OCI-LY1 (cell line): ENCODE data around the gene PIK3R4.

ENCODE experiments used
- H2AFZ ChIP-seq: fragments of 200-600 bp; sonication (generic), shearing (Covaris generic); 2 replicates; pipeline ENCODE4 v1.6.0; 2014; ENCODE audit warnings: antibody characterized with exemption, mild to moderate bottlenecking, low read length
- H3F3A ChIP-seq: fragments of 200-600 bp; sonication (generic), shearing (Covaris generic); 2 replicates; pipeline ENCODE4 v1.6.0; 2014; ENCODE audit warnings: mild to moderate bottlenecking, antibody characterized with exemption, low read length, moderate library complexity; ENCODE audit not compliant: insufficient read depth
- H3K27ac ChIP-seq: fragments of 200-600 bp; sonication (generic); 2 replicates; pipeline ENCODE4 v1.5.1; 2014; ENCODE audit warnings: low read length, mixed run types, mild to moderate bottlenecking, low read depth; ENCODE audit not compliant: poor library complexity, severe bottlenecking
- H3K27me3 ChIP-seq: fragments of 200-600 bp; sonication (generic); 2 replicates; pipeline ENCODE4 v1.6.0; 2014; ENCODE audit warnings: antibody characterized with exemption, mild to moderate bottlenecking, low read length, moderate library complexity; ENCODE audit not compliant: insufficient read depth
- H3K36me3 ChIP-seq: fragments of 200-600 bp; sonication (generic); 2 replicates; pipeline ENCODE4 v1.6.1; 2014; ENCODE audit warnings: mild to moderate bottlenecking, antibody characterized with exemption, low read length, moderate library complexity, mixed read lengths; ENCODE audit not compliant: insufficient read depth
- H3K4me1 ChIP-seq: fragments of 200-600 bp; sonication (generic); 2 replicates; pipeline ENCODE4 v1.5.1; 2014; ENCODE audit warnings: mild to moderate bottlenecking, low read length, moderate library complexity; ENCODE audit not compliant: insufficient read depth, severe bottlenecking
- H3K4me2 ChIP-seq: fragments of 200-600 bp; sonication (generic), shearing (Covaris generic); 2 replicates; pipeline ENCODE4 v1.6.1; 2014; ENCODE audit warnings: low read length
- H3K4me3 ChIP-seq: fragments of 200-600 bp; sonication (generic); 2 replicates; pipeline ENCODE4 v1.5.1; 2014; ENCODE audit warnings: low read length, low read depth, mild to moderate bottlenecking, mixed read lengths; ENCODE audit not compliant: poor library complexity, severe bottlenecking
- H3K79me2 ChIP-seq: fragments of 200-600 bp; shearing (Covaris generic); 2 replicates; pipeline ENCODE4 v1.6.1; 2016; ENCODE audit warnings: mixed run types, low read length, mixed read lengths; ENCODE audit not compliant: insufficient read depth
- H3K9ac ChIP-seq: fragments of 200-600 bp; sonication (generic), shearing (Covaris generic); 2 replicates; pipeline ENCODE4 v1.6.1; 2014; ENCODE audit warnings: mild to moderate bottlenecking, low read length, mixed read lengths
- H3K9me2 ChIP-seq: fragments of 200-600 bp; sonication (generic), shearing (Covaris generic); 2 replicates; pipeline ENCODE4 v1.6.1; 2014; ENCODE audit warnings: low read depth, mild to moderate bottlenecking, low read length, mixed read lengths
- H3K9me3 ChIP-seq: fragments of 200-600 bp; shearing (Covaris generic); 2 replicates; pipeline ENCODE4 v1.6.1; 2014; ENCODE audit warnings: low read length, mixed read lengths
- H4K20me1 ChIP-seq: fragments of 200-600 bp; sonication (generic), shearing (Covaris generic); 2 replicates; pipeline ENCODE4 v1.6.0; 2016; ENCODE audit warnings: mild to moderate bottlenecking, low read length; ENCODE audit not compliant: insufficient read depth
- EZH2 ChIP-seq: fragments of 200-600 bp; sonication (generic), shearing (Covaris generic); IDR thresholded peaks from 2 replicates; pipeline ENCODE4 v1.8.0; 2017; ENCODE audit warnings: borderline replicate concordance, mixed run types, mild to moderate bottlenecking, antibody characterized with exemption, low read length, moderate library complexity, mixed read lengths
- TF ChIP-seq, protein P1 (sequence below): fragments of 200-600 bp; sonication (generic), shearing (Covaris generic); IDR thresholded peaks from 2 replicates; pipeline ENCODE4 v1.5.1; 2017; ENCODE audit warnings: mild to moderate bottlenecking, antibody characterized with exemption, low read length, moderate library complexity, mixed read lengths

Gene PIK3R4

DNA sequence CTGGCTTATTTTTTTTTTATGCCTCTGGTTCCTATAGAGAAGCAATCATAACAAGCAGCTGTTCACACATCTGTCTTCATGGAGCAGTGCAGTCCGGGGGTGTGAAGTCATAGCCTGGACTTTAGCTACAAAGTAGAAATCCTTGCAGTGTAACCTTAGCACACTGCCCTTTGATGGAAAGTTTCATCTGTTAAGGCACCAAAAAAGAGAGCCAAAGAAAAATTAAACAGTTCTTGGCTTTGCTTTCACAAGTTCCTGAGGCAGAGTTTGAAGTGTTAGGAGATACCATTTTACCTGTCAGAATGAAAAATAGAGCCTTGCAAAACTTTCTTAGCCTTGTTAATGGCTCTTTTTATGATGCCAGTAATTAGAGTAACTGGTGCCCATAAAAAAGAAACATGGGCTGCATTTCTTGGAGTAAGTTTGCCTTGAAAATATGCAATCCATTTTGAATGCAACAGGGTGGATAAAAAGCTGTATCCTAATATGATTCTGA lies 84.1 kb downstream of the PIK3R4 start:
- no peak overlapping the region for H3K4me3 ChIP-seq
- no peaks in the 10 kb centered on the region for H4K20me1 ChIP-seq
- no peaks in the 10 kb centered on the region for H3K9me3 ChIP-seq

DNA sequence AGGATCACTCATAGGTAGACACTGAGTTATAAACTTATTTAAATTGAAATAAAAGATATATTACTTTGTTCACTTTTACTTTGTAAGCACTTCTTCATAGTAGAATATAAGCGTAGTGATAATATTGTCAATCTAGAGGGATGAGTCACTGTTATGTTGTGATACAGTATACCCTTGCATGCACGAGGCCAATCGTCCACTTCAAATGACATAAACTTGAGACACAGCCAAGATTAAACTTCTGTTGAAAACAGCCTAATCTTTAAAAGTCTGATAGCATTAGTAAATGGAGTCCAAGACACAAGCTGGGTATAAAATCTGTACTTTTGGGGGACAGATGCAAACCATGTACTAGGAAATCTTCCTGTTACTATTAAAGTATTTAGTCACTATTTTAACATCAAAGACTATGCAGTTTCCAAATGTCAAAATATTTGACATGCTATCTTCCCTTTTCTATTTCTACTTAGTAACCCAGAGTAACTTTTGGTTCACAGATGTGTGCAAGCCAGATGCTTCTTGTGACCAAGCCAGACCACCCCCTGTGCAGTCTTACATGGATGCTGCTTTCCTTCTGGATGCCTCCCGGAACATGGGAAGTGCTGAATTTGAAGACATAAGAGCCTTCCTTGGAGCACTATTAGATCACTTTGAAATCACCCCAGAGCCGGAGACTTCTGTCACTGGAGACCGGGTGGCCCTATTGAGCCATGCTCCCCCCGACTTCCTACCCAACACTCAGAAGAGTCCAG lies 85.3 kb downstream of the PIK3R4 start:
- TF ChIP-seq, protein P1, sequence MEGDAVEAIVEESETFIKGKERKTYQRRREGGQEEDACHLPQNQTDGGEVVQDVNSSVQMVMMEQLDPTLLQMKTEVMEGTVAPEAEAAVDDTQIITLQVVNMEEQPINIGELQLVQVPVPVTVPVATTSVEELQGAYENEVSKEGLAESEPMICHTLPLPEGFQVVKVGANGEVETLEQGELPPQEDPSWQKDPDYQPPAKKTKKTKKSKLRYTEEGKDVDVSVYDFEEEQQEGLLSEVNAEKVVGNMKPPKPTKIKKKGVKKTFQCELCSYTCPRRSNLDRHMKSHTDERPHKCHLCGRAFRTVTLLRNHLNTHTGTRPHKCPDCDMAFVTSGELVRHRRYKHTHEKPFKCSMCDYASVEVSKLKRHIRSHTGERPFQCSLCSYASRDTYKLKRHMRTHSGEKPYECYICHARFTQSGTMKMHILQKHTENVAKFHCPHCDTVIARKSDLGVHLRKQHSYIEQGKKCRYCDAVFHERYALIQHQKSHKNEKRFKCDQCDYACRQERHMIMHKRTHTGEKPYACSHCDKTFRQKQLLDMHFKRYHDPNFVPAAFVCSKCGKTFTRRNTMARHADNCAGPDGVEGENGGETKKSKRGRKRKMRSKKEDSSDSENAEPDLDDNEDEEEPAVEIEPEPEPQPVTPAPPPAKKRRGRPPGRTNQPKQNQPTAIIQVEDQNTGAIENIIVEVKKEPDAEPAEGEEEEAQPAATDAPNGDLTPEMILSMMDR, result no peak
- TF ChIP-seq EZH2, result no peak
- no peak overlapping the region for H3K4me2 ChIP-seq
- H3F3A ChIP-seq, result no peaks in the 10 kb centered on the region
- no peak overlapping the region for H3K27ac ChIP-seq
- no peaks in the 10 kb centered on the region for H4K20me1 ChIP-seq
- no peak overlapping the region for H3K4me3 ChIP-seq
- H3K9ac ChIP-seq, result no peak overlapping the region
- no peaks in the 10 kb centered on the region for H3K79me2 ChIP-seq
- H3K27me3 ChIP-seq, result no peaks in the 10 kb centered on the region
- H2AFZ ChIP-seq, result no peak overlapping the region
- H3K4me1 ChIP-seq, result no peaks in the 10 kb centered on the region
- H3K36me3 ChIP-seq, result no peaks in the 10 kb centered on the region
- no peaks in the 10 kb centered on the region for H3K9me2 ChIP-seq
- no peaks in the 10 kb centered on the region for H3K9me3 ChIP-seq

More for the DNA sequence above, 84.1 kb downstream of the PIK3R4 start:
- H3K27me3 ChIP-seq, result no peaks in the 10 kb centered on the region
- H2AFZ ChIP-seq, result no peak overlapping the region
- no peak overlapping the region for H3K4me2 ChIP-seq
- H3K9ac ChIP-seq, result no peak overlapping the region
- H3K79me2 ChIP-seq, result no peaks in the 10 kb centered on the region
- H3F3A ChIP-seq, result no peaks in the 10 kb centered on the region
- H3K9me2 ChIP-seq, result no peaks in the 10 kb centered on the region
- no peak overlapping the region for H3K27ac ChIP-seq
- no peaks in the 10 kb centered on the region for H3K4me1 ChIP-seq
- no peaks in the 10 kb centered on the region for H3K36me3 ChIP-seq
- TF ChIP-seq, protein P1, result no peak
- TF ChIP-seq EZH2, result no peak

DNA sequence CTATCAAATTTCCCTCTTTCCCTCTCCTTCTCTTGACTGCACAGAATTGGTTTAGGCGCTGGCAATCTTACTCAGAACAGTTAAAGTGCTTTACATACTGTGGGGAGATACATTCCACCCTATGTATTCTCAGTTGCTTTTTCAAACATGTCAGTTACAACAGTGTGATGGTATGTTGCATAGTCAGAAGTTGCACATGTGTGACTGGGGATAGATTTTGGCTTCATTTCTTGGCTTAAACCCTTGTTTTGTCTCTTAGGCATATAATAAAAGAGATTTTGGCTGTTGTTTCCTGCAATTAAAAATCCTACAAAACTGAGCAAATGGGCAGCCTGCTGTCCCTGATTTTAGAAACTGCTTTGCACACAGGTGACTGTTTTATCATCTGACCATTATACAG lies 86.7 kb downstream of the PIK3R4 start:
- H3K27ac ChIP-seq, result no peak overlapping the region
- H2AFZ ChIP-seq, result no peak overlapping the region
- no peak for TF ChIP-seq EZH2
- TF ChIP-seq, protein P1, result no peak
- no peak overlapping the region for H3K4me2 ChIP-seq
- no peaks in the 10 kb centered on the region for H3K9me2 ChIP-seq
- H3K27me3 ChIP-seq, result no peaks in the 10 kb centered on the region
- H3K4me1 ChIP-seq, result no peaks in the 10 kb centered on the region
- H3K79me2 ChIP-seq, result no peaks in the 10 kb centered on the region
- H3F3A ChIP-seq, result no peaks in the 10 kb centered on the region
- no peak overlapping the region for H3K9ac ChIP-seq
- H4K20me1 ChIP-seq, result no peaks in the 10 kb centered on the region
- no peaks in the 10 kb centered on the region for H3K36me3 ChIP-seq
- no peaks in the 10 kb centered on the region for H3K9me3 ChIP-seq
- H3K4me3 ChIP-seq, result no peak overlapping the region
